Loucy (cell line): ENCODE results near the gene FPR1.

ENCODE experiments used
- EZH2phosphoT487 ChIP-seq: fragments of 200-600 bp; IDR thresholded peaks from 2 replicates; pipeline ENCODE4 v1.6.1; 2018; ENCODE audit warnings: antibody characterized with exemption, mild to moderate bottlenecking, moderate library complexity, borderline replicate concordance
- TF ChIP-seq, protein P1 (sequence below): fragments of 200-600 bp; sonication (generic); conservative IDR thresholded peaks from 2 replicates; pipeline ENCODE4 v1.5.1; 2014; ENCODE audit warnings: mild to moderate bottlenecking, antibody characterized with exemption, low read length

DNA sequence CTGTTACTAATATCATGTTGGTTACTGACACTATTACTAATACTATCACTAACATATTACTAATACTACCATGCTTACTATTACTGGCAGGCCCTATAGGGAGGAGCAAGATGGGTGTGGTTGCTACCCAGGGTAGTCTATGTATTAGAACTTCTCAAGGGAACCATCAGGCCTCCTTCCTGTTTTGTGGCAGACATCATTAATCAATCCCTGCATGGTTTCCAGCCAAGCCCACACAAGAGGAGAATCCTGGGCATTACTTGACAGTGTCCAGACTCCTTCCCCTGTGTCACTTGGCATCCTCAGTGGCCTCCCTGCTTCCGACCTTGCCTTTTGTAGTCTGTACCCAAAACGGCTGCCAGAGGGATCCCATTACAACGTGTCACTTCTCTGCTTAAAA, 36.8 kb downstream of the FPR1 start:
- TF ChIP-seq, protein P1, sequence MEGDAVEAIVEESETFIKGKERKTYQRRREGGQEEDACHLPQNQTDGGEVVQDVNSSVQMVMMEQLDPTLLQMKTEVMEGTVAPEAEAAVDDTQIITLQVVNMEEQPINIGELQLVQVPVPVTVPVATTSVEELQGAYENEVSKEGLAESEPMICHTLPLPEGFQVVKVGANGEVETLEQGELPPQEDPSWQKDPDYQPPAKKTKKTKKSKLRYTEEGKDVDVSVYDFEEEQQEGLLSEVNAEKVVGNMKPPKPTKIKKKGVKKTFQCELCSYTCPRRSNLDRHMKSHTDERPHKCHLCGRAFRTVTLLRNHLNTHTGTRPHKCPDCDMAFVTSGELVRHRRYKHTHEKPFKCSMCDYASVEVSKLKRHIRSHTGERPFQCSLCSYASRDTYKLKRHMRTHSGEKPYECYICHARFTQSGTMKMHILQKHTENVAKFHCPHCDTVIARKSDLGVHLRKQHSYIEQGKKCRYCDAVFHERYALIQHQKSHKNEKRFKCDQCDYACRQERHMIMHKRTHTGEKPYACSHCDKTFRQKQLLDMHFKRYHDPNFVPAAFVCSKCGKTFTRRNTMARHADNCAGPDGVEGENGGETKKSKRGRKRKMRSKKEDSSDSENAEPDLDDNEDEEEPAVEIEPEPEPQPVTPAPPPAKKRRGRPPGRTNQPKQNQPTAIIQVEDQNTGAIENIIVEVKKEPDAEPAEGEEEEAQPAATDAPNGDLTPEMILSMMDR = no peak
- TF ChIP-seq EZH2phosphoT487 = no peak
